NB4 (cell line): ENCODE measurements around the gene FGF12.

Experiments used
- DNase-seq: peaks from one replicate; pipeline ENCODE4 v3.0.0; 2010; ENCODE audit warnings: low read depth
- H3K4me3 ChIP-seq: one replicate; pipeline ENCODE4 v1.5.1; 2011; ENCODE audit warnings: mild to moderate bottlenecking, low read depth, low read length, moderate library complexity
- MAX ChIP-seq: IDR thresholded peaks from 2 replicates; pipeline ENCODE4 v1.6.1; 2011; ENCODE audit warnings: low read depth, low read length
- MYC ChIP-seq: IDR thresholded peaks from 2 replicates; pipeline ENCODE4 v1.6.1; 2011; ENCODE audit warnings: low read depth, low read length
- POLR2A ChIP-seq: IDR thresholded peaks from 2 replicates; pipeline ENCODE4 v1.6.1; 2011; ENCODE audit warnings: mild to moderate bottlenecking; ENCODE audit not compliant: insufficient read length; ENCODE audit errors: extremely low read depth
- TF ChIP-seq, protein P1 (sequence below): IDR thresholded peaks from one replicate; pipeline ENCODE4 v1.5.1; 2012; ENCODE audit warnings: low read depth, low read length

Gene FGF12

GRCh38 chr3:192224634-192225155 is 502.6 kb downstream of the FGF12 start:
- no peak overlapping the region for H3K4me3 ChIP-seq
- TF ChIP-seq MAX (no peak), POLR2A (no peak), MYC (no peak)
- TF ChIP-seq, protein P1, sequence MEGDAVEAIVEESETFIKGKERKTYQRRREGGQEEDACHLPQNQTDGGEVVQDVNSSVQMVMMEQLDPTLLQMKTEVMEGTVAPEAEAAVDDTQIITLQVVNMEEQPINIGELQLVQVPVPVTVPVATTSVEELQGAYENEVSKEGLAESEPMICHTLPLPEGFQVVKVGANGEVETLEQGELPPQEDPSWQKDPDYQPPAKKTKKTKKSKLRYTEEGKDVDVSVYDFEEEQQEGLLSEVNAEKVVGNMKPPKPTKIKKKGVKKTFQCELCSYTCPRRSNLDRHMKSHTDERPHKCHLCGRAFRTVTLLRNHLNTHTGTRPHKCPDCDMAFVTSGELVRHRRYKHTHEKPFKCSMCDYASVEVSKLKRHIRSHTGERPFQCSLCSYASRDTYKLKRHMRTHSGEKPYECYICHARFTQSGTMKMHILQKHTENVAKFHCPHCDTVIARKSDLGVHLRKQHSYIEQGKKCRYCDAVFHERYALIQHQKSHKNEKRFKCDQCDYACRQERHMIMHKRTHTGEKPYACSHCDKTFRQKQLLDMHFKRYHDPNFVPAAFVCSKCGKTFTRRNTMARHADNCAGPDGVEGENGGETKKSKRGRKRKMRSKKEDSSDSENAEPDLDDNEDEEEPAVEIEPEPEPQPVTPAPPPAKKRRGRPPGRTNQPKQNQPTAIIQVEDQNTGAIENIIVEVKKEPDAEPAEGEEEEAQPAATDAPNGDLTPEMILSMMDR = no peak
- DNase-seq = no peak

DNA sequence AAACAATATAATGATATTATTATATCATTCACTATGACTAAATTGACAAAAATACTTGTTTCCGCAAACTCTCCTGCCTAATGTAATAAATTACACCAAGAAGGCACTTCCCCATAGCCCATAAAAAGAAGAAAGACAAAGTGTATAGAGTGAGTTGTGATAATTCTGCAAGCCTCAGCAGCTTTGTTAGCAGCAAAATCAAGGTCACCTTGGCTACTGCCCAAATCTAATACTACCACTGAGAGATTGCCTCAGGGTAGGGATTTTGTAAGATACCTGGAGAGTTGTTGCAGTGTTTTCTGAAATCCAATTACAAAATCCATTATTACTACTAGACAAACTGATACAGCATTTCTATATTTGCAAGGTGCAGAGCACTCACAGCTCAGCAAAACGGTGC is 503.5 kb downstream of the FGF12 start:
- H3K4me3 ChIP-seq = no peak overlapping the region
- TF ChIP-seq, protein P1 = no peak
- no peak for TF ChIP-seq MYC
- TF ChIP-seq MAX = no peak
- no peak for DNase-seq

GRCh38 chr3:192220915-192221314 is 506.4 kb downstream of the FGF12 start:
- H3K4me3 ChIP-seq = no peak overlapping the region
- DNase-seq = no peak
- no peak for TF ChIP-seq MAX
- TF ChIP-seq, protein P1 = no peak
- TF ChIP-seq POLR2A = no peak
- no peak for TF ChIP-seq MYC

- no peak for DNase-seq
- H3K4me3 ChIP-seq = no peak overlapping the region
- TF ChIP-seq MAX (no peak), MYC (no peak), POLR2A (no peak)
- TF ChIP-seq, protein P1 = no peak
Measured at GRCh38 chr3:192219926-192220325, 507.4 kb downstream of the FGF12 start.

DNA sequence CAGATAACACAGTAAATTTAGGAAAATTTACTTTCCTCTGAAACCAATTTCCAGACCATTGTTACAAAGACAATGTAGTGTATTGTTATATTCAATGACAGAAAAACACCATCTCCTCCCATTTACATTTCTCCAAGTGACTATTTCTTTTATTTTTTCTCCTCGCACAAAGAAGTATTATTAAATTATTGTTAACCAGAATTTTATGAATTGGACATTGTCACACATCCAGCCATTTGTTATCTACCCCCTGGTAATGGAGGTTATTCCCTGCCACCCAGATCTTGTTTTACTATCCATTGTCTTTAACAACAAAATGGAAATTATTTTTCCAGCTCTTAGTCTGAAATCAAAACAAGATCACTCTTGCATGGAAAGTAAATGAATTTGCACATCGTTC is 511.3 kb downstream of the FGF12 start:
- H3K4me3 ChIP-seq = no peak overlapping the region
- TF ChIP-seq MYC = no peak
- TF ChIP-seq, protein P1 = no peak
- TF ChIP-seq MAX = no peak
- no peak for TF ChIP-seq POLR2A
- DNase-seq = no peak
